H9 (cell line): Measurements from ENCODE around the gene AEBP2. TPM values are rescaled to one million over a fixed set of nuclear protein-coding genes. Genes with fewer than 3 reads are reported as not detected.
"Not testable (repeated sequence)": the region's sequence is repeated elsewhere in the genome, so short reads cannot be mapped to it uniquely, and the experiment has no call there.

Experiments used
- DNase-seq: peaks from one replicate; pipeline ENCODE4 v3.0.0-alpha.2; 2017
- H2AFZ ChIP-seq: one replicate; pipeline ENCODE4 v1.6.1; 2013; ENCODE audit warnings: mild to moderate bottlenecking, low read length, control low read depth, moderate library complexity
- H2AK5ac ChIP-seq: 2 replicates; pipeline ENCODE4 v1.6.1; 2013; ENCODE audit warnings: low read length, control low read depth, mixed read lengths; ENCODE audit not compliant: insufficient read length
- H2BK120ac ChIP-seq: one replicate; pipeline ENCODE4 v1.6.1; 2013; ENCODE audit warnings: low read depth, mild to moderate bottlenecking, low read length, control low read depth, inconsistent platforms; ENCODE audit not compliant: poor library complexity, severe bottlenecking
- H2BK12ac ChIP-seq: 2 replicates; pipeline ENCODE4 v1.6.1; 2013; ENCODE audit warnings: low read length, control low read depth, mixed read lengths, low read depth; ENCODE audit not compliant: insufficient read length
- H2BK15ac ChIP-seq: 2 replicates; pipeline ENCODE4 v1.6.1; 2013; ENCODE audit warnings: low read depth, low read length, control low read depth
- H2BK20ac ChIP-seq: one replicate; pipeline ENCODE4 v1.6.1; 2013; ENCODE audit warnings: low read depth, mild to moderate bottlenecking, low read length, control low read depth, inconsistent platforms; ENCODE audit not compliant: poor library complexity, severe bottlenecking
- H2BK5ac ChIP-seq: 2 replicates; pipeline ENCODE4 v1.6.1; 2013; ENCODE audit warnings: low read length, control low read depth, mixed read lengths; ENCODE audit not compliant: insufficient read length
- H3K14ac ChIP-seq: 2 replicates; pipeline ENCODE4 v1.6.1; 2013; ENCODE audit warnings: low read length, control low read depth; ENCODE audit not compliant: insufficient read depth
- H3K18ac ChIP-seq: 2 replicates; pipeline ENCODE4 v1.6.1; 2013; ENCODE audit warnings: low read depth, mild to moderate bottlenecking, mixed read lengths, low read length, control low read depth; ENCODE audit not compliant: insufficient read length
- H3K23ac ChIP-seq: 2 replicates; pipeline ENCODE4 v1.6.1; 2013; ENCODE audit warnings: low read length, control low read depth, mixed read lengths, low read depth; ENCODE audit not compliant: insufficient read length
- H3K23me2 ChIP-seq: 2 replicates; pipeline ENCODE4 v1.6.1; 2013; ENCODE audit warnings: low read depth, mild to moderate bottlenecking, mixed read lengths, low read length, control low read depth; ENCODE audit not compliant: insufficient read length, poor library complexity, severe bottlenecking
- H3K27ac ChIP-seq: 2 replicates; pipeline ENCODE4 v1.5.1; 2013; ENCODE audit warnings: low read length, control low read depth, mixed read lengths, low read depth; ENCODE audit not compliant: insufficient read length
- H3K27me3 ChIP-seq: 2 replicates; pipeline ENCODE4 v1.6.1; 2013; ENCODE audit warnings: low read length, control low read depth, inconsistent platforms; ENCODE audit not compliant: insufficient read depth
- H3K4ac ChIP-seq: 2 replicates; pipeline ENCODE4 v1.6.1; 2013; ENCODE audit warnings: low read depth, mild to moderate bottlenecking, control low read depth, inconsistent platforms, low read length, moderate library complexity
- H3K4me1 ChIP-seq: 2 replicates; pipeline ENCODE4 v1.6.1; 2013; ENCODE audit warnings: low read length, control low read depth, inconsistent platforms; ENCODE audit not compliant: insufficient read depth
- H3K4me2 ChIP-seq: 2 replicates; pipeline ENCODE4 v1.6.1; 2013; ENCODE audit warnings: low read length, control low read depth, mixed read lengths; ENCODE audit not compliant: insufficient read length, insufficient read depth
- H3K56ac ChIP-seq: 2 replicates; pipeline ENCODE4 v1.6.1; 2013; ENCODE audit warnings: low read depth, mild to moderate bottlenecking, mixed read lengths, low read length, control low read depth; ENCODE audit not compliant: insufficient read length
- H3K79me1 ChIP-seq: 2 replicates; pipeline ENCODE4 v1.6.1; 2013; ENCODE audit warnings: low read depth, mild to moderate bottlenecking, moderate library complexity, low read length, control low read depth, inconsistent platforms; ENCODE audit not compliant: insufficient read depth, poor library complexity, severe bottlenecking
- H3K79me2 ChIP-seq: 2 replicates; pipeline ENCODE4 v1.6.1; 2013; ENCODE audit warnings: low read length, control low read depth, inconsistent platforms; ENCODE audit not compliant: insufficient read depth
- H3K9ac ChIP-seq: 2 replicates; pipeline ENCODE4 v1.6.1; 2013; ENCODE audit warnings: low read length, control low read depth, mixed read lengths; ENCODE audit not compliant: insufficient read length; ENCODE audit errors: extremely low read depth
- H3K9me3 ChIP-seq: one replicate; pipeline ENCODE4 v1.6.1; 2013; ENCODE audit warnings: low read depth, low read length, inconsistent platforms; ENCODE audit not compliant: control insufficient read depth
- H3T11ph ChIP-seq: one replicate; pipeline ENCODE4 v1.6.1; 2013; ENCODE audit warnings: mild to moderate bottlenecking, low read length, control low read depth, inconsistent platforms
- H4K20me1 ChIP-seq: one replicate; pipeline ENCODE4 v1.6.1; 2013; ENCODE audit not compliant: control insufficient read depth, insufficient read length, insufficient read depth
- H4K5ac ChIP-seq: 2 replicates; pipeline ENCODE4 v1.6.1; 2013; ENCODE audit warnings: low read depth, mild to moderate bottlenecking, mixed read lengths, low read length, control low read depth; ENCODE audit not compliant: insufficient read length
- H4K8ac ChIP-seq: replicated peaks from 2 replicates; pipeline ENCODE4 v1.6.1; 2013; ENCODE audit warnings: low read length, control low read depth, mixed read lengths, low read depth; ENCODE audit not compliant: insufficient read length
- H4K91ac ChIP-seq: 2 replicates; pipeline ENCODE4 v1.6.1; 2013; ENCODE audit warnings: low read depth, mild to moderate bottlenecking, moderate library complexity, mixed read lengths, low read length, control low read depth; ENCODE audit not compliant: insufficient read length
- H3K27ac Mint-ChIP-seq, 3 experiments: 2 replicates in 2 of 3; 3 replicates in 1 of 3; pipeline ENCODE4 v1.8.0; 2020 to 2021; ENCODE audit warnings: mixed read lengths in 3 of 3, mild to moderate bottlenecking in 1 of 3, moderate library complexity in 1 of 3
- H3K27me3 Mint-ChIP-seq: 2 replicates; pipeline ENCODE4 v1.8.0; 2021; ENCODE audit warnings: low read depth, mild to moderate bottlenecking, moderate library complexity, mixed read lengths
- H3K36me3 Mint-ChIP-seq, 3 experiments: 2 replicates in 2 of 3; 3 replicates in 1 of 3; pipeline ENCODE4 v1.8.0; 2020 to 2021; ENCODE audit warnings: low read depth in 3 of 3, mixed read lengths in 3 of 3; ENCODE audit not compliant: insufficient read depth in 1 of 3
- H3K4me1 Mint-ChIP-seq, 2 experiments: 2 replicates each; pipeline ENCODE4 v1.8.0; 2020; ENCODE audit warnings: mixed read lengths in 2 of 2
- H3K4me3 Mint-ChIP-seq, 2 experiments: 2 replicates in 1 of 2; 3 replicates in 1 of 2; pipeline ENCODE4 v1.8.0; 2020 to 2021; ENCODE audit warnings: mild to moderate bottlenecking in 2 of 2, mixed read lengths in 2 of 2, moderate library complexity in 1 of 2
- H3K9me3 Mint-ChIP-seq, 2 experiments: 2 replicates in 1 of 2; 3 replicates in 1 of 2; pipeline ENCODE4 v1.8.0; 2020; ENCODE audit warnings: mild to moderate bottlenecking in 2 of 2, mixed read lengths in 2 of 2, moderate library complexity in 1 of 2
- CTCF ChIP-seq: fragments of 200-600 bp; sonication (generic); conservative IDR thresholded peaks from 3 replicates; pipeline ENCODE4 v1.8.0; 2021; ENCODE audit warnings: antibody characterized with exemption, mild to moderate bottlenecking
- WGBS: extraction: QIAGEN DNeasy Blood & Tissue Kit; methylation state at CpG from one replicate; pipeline ENCODE4 v1.1.7; 2013; ENCODE audit warnings: missing lambda C conversion rate, low lambda C conversion rate, mixed read lengths; ENCODE audit not compliant: insufficient read length; ENCODE audit errors: extremely low coverage; 5-methylcytosine and 5-hydroxymethylcytosine counted together
- total RNA-seq: library from RNA; stranded (reverse); gene quantifications from 2 replicates; pipeline ENCODE4 v1.2.1, GENCODE V29; 2021

Gene AEBP2
- total RNA-seq, 1 experiment from 2014 or later = 82.8 TPM

- Mint-ChIP-seq H3K27me3 (no peaks in the 10 kb centered on the region), H3K4me1 (peaks cover 10 to 18% of the 10 kb centered on the region in 2 experiments; a peak in 3 of 4 replicates), H3K36me3 (peaks cover 0 to 5% (median 0%) of the 10 kb centered on the region in 3 experiments; a peak in 2 of 7 replicates), H3K27ac (0 out of 7 replicates have a peak overlapping the region, but pooled peaks of 1 of the 3 experiments have one; percentile 20), H3K9me3 (no peaks in the 10 kb centered on the region), H3K4me3 (no peak overlapping the region)
- no peak overlapping the region for H4K91ac ChIP-seq
- H3K9ac ChIP-seq = no peak overlapping the region
- H3K56ac ChIP-seq = no peak overlapping the region
- H2BK15ac ChIP-seq = no peak overlapping the region
- H3K27me3 ChIP-seq = no peaks in the 10 kb centered on the region; the same call in 1 of the 2 replicates
- no peak overlapping the region for H3K4me2 ChIP-seq
- H3K4ac ChIP-seq = no peak overlapping the region
- H2BK120ac ChIP-seq = no peak overlapping the region
- H3K4me1 ChIP-seq = no peaks in the 10 kb centered on the region
- H3T11ph ChIP-seq = no peak overlapping the region
- H3K23me2 ChIP-seq = no peaks in the 10 kb centered on the region
- H2BK20ac ChIP-seq = no peak overlapping the region
- H2AK5ac ChIP-seq = no peak overlapping the region
- H4K5ac ChIP-seq = no peak overlapping the region
- no peaks in the 10 kb centered on the region for H3K79me2 ChIP-seq
- no peak overlapping the region for H3K23ac ChIP-seq
- H2BK5ac ChIP-seq = no peak overlapping the region
- no peak overlapping the region for H3K27ac ChIP-seq
- no peak overlapping the region for H3K18ac ChIP-seq
- H4K20me1 ChIP-seq = no peaks in the 10 kb centered on the region
- H3K79me1 ChIP-seq = no peaks in the 10 kb centered on the region
- no peak overlapping the region for H2AFZ ChIP-seq
- no CpG with 5 or more reads among the region's 6 CpGs for WGBS
- H3K9me3 ChIP-seq = no peaks in the 10 kb centered on the region
- DNase-seq = no peak
- no peak overlapping the region for H2BK12ac ChIP-seq
- no peak overlapping the region for H3K14ac ChIP-seq
- H4K8ac ChIP-seq = no peak overlapping the region
- TF ChIP-seq CTCF = no peak
These were observed 40.6 kb upstream of the AEBP2 start for GRCh38 chr12:19398376-19399363.

GRCh38 chr12:19400649-19401285 is 38.5 kb upstream of the AEBP2 start:
- not testable (repeated sequence) for H2BK5ac ChIP-seq, H2BK120ac ChIP-seq, H3K23ac ChIP-seq, H4K20me1 ChIP-seq, H3K27ac ChIP-seq, H3K9me3 ChIP-seq, H3K18ac ChIP-seq, H3K27me3 ChIP-seq, H3K14ac ChIP-seq, H3K9me3 Mint-ChIP-seq, H2BK20ac ChIP-seq, H3K23me2 ChIP-seq, DNase-seq, H2AK5ac ChIP-seq, H4K8ac ChIP-seq, H2AFZ ChIP-seq, H2BK15ac ChIP-seq, H4K5ac ChIP-seq, H3K56ac ChIP-seq, H3K79me2 ChIP-seq, H3K79me1 ChIP-seq, H3K9ac ChIP-seq, H3K4me2 ChIP-seq, H2BK12ac ChIP-seq, H4K91ac ChIP-seq, H3K4me3 Mint-ChIP-seq, H3K4ac ChIP-seq, H3T11ph ChIP-seq, H3K36me3 Mint-ChIP-seq, H3K4me1 ChIP-seq, H3K27me3 Mint-ChIP-seq
- WGBS = no CpG with 5 or more reads among the region's 9 CpGs
- peaks cover 10 to 25% of the 10 kb centered on the region in 2 experiments; a peak in 3 of 4 replicates for H3K4me1 Mint-ChIP-seq
- peak overlapping the region in 2 of 3 experiments; percentile 24 to 73; a peak in 4 of 7 replicates for H3K27ac Mint-ChIP-seq
